ENCODE data around the gene DRAXIN.

DNA sequence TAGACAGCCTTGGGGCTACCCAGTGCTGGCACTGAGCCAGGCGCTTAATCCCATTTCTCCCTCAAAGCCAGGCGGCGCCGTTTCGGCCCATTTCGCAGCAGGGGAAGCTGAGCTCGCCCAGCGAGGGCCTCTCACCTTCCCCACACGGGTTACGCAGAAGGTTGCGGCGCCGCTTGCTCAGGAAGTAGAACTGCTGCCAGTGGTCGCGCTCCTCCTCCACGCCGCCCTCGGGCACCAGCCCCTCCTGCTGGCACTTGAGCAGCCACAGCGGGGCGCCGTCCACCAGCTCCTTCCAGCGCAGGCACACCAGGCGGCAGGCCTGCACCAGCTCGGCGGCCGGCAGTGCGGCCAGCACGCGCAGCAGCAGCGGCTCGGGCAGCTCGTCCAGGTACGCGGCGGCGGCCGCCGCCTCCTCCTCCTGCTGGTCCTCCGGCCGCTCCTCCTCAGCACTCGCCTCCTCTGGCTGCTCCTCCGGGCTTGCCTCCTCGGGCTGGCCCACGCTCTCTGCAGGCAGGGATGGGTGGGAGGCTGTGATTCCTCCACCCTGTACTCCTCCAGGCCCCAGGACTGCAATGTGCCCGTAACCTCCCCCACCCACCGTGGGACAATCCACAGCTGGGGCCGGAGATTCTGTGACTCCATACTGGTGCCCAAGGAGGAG is 41.0 kb upstream of the DRAXIN start:
- TF ChIP-seq CTCF (IDR thresholded peaks at IDR 0.05 in 4 of 5, conservative IDR thresholded peaks at IDR 0.05 in 1 of 5) (peak; percentile 41 to 80 (median 64)), POLR2A (IDR thresholded peaks at IDR 0.05) (no peak)
